Caki2 (cell line): ENCODE measurements around the gene ABCC1. TPM values are rescaled to one million over a fixed set of nuclear protein-coding genes. Genes with fewer than 3 reads are reported as not detected.
"Not testable (repeated sequence)": the region's sequence is repeated elsewhere in the genome, so short reads cannot be mapped to it uniquely, and the experiment has no call there.

Source experiments
- DNase-seq: peaks from one replicate; pipeline ENCODE4 v3.0.0-alpha.2; 2015; ENCODE audit warnings: low read depth
- in situ Hi-C: cut with HindIII; loops from 2 replicates; pipeline ENCODE4 v1.10.0; 2016; ENCODE audit warnings: low sequenced_read_pairs, low pct_unique_long_range_greater_than_20kb, mixed read lengths
- total RNA-seq: library from RNA; depleted of rRNA; stranded (reverse); fragments of >200 nt; shearing (Covaris generic); gene quantifications from 2 replicates; pipeline ENCODE4 v1.2.3, GENCODE V29; 2014; ENCODE audit warnings: low replicate concordance

The ABCC1 gene
- total RNA-seq, 1 experiment from 2014 or later, result 51.5 TPM

DNA sequence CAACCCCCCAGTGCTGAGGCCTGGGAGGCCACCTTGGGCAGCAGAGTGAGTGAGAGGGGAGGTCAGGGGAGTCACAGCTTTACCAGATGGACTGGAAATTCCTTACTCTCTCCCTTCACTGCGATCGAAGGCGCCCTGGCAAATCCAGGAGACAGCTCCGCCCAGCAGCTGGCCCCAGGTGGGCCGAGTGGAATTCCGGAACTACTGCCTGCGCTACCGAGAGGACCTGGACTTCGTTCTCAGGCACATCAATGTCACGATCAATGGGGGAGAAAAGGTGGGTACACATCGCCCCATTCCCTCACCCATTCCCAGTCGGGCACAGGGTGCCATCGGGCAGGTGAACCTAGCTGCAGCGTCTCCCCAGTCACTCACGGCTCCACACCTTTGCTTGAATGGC lies 182.2 kb downstream of the ABCC1 start:
- in situ Hi-C loops, result no loop called here
- no peak for DNase-seq

DNA sequence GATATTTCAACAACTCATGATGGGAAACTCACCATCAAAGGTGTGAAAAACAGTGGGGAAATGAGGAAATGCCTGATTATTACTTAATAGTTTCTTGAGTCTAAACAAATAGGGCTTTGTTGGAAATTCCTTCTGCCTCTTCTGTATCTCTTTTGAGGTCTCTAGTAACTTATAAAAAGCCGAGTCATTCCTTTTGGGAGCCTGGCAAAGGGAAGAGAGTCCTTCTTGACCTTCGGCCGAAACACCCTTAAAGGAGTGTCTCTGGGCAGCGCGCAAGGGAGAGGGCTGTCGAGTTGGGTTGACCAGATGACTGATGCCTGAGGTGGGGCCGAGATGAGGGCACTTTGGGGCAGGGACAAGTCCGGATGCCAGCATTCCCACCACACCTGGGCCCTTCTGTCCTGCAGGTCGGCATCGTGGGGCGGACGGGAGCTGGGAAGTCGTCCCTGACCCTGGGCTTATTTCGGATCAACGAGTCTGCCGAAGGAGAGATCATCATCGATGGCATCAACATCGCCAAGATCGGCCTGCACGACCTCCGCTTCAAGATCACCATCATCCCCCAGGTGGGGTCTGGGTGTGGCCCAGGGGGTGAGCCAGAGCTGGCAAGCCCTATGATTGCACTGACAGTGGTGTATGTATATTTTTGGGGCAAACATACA lies 184.7 kb downstream of the ABCC1 start:
- in situ Hi-C loops, result no loop called here
- DNase-seq, result no peak

GRCh38 chr16:16136588-16136987 lies 187.2 kb downstream of the ABCC1 start:
- no peak for DNase-seq
- in situ Hi-C loops, result no loop called here

DNA sequence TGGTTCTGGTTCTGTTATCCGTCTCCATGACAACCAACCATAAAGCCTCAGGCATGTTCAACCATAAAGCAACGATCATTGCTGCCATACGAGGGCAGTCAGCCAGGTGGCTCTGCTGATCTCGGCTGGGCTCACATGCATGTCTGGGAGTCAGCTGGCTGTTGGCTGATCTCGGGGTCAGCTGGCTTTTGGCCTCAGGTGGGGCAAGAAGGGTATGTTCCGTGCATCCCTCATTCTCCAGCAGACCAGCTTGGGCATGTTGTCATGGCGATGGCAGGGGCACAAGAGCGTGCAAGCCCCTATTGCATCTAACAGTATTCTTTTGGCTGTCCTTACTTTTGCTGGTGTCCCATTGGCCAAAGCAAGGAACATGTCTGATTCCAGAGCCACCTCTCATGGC lies 187.7 kb downstream of the ABCC1 start:
- no peak for DNase-seq
- in situ Hi-C loops, result no loop called here

- no peak for DNase-seq
- in situ Hi-C loops, result no loop called here
These were observed 188.7 kb downstream of the ABCC1 start for GRCh38 chr16:16138034-16138635.

DNA sequence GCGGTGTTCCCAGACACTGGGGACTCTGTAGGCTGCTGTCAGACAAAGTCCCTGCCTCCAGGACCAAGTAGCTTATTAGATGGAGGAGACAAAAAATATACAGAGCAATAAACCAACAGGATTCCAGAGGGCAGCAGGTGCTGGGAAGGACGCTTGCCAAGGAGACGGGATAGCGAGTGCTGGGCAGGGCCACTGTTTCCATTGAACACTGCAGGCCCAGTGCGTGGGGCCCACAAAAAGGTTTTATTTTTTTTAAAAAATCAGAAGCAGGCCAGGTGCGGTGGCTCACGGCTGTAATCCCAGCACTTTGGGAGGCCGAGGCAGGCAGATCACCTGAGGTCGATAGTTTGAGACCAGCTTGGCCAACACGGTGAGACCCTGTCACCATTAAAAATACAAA lies 189.6 kb downstream of the ABCC1 start:
- in situ Hi-C loops, result no loop called here

GRCh38 chr16:16139806-16140205 lies 190.4 kb downstream of the ABCC1 start:
- no peak for DNase-seq
- in situ Hi-C loops, result no loop called here

More for the DNA sequence above, 189.6 kb downstream of the ABCC1 start:
- DNase-seq, result no peak

- in situ Hi-C loops, result no loop called here
- no peak for DNase-seq
These were observed 191.1 kb downstream of the ABCC1 start for GRCh38 chr16:16140537-16140936.

- no peak for DNase-seq
- in situ Hi-C loops, result no loop called here
These were observed 191.7 kb downstream of the ABCC1 start for GRCh38 chr16:16141141-16141540.

DNA sequence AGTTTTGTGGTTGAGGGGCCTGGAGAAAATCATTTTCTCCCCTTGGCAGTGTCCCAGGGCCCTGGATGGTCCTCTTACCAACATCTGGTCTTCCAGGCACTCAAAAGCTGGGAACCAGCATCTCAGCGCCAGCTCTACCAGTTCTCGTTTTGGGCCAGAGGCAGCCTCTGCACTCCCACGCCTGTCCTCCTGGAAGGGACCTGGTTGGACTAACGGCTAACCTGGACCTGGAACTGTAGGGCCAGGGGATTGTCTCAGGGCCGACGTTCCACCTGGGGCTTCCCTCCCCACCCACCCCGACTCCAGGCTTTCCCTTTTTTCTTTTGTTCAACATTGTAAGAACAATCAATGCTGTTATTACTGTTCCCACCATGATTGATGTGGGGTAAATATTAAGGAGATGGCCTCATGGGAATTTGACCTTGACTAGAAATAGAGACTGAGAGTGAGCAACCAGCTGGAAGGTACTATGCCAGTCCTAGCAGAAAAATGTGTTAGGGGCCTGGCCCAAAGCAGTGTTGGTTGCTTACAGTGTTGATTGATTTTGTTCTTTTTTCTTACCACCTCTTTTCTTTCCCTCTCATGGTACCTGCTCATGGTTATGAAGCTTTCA lies 192.5 kb downstream of the ABCC1 start:
- no peak for DNase-seq
- in situ Hi-C loops, result no loop called here

DNA sequence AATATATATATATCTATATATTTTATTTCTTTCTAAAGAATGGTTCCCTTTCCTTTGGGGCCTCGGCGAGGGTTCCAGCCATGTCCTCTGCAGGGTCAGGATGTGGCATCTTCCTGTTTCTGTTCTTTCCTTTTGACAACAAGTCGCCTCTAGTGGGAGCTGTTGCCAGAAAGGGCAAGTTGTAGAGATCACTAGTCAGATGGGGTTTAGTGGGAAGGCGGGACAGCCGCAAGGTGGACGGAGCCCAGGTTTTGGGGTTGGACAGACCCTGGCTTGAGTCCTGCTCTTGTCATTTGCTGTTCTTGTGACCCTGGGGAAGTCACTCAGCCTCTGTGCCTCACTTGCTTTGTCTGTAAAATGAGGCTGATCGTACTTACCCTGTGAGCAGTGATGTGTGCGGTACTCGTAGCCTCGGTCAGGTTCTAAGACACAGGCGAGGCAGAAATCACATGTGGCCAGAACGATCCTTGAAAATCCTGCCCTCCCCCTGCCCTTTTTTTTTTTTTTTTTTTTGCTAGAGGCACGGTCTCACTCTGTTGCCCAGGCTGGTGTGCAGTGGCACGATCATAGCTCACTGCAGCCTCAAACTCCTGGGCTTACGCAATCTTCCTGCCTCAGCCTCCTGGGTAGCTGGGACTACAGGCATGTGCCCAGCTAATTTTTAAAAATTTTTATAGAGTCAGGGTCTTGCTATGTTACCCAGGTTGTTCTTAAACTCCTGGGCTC lies 193.8 kb downstream of the ABCC1 start:
- peak; percentile 61 for DNase-seq
- in situ Hi-C loops, result no loop called here

DNA sequence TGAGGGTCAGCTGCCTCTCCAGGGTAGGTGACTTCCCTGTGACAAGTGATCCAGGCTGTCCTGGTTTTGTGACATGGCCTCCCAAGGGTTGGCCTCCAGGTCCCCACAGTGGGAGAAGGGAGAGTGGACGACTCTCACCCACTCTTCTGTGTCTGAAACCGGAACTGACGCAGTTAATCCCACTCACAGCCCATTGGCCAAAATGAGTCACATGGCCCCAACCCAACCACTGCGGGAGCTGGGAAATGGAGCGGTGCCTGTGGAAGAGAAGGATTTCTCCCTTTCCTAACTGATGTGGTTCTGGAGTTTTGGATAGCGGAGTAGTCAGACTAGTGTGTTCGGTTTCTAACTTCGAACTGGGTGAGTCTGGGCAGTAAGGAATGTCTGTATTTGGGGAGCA lies 194.5 kb downstream of the ABCC1 start:
- no peak for DNase-seq
- in situ Hi-C loops, result no loop called here

GRCh38 chr16:16144416-16144815 lies 195.0 kb downstream of the ABCC1 start:
- in situ Hi-C loops, result no loop called here

GRCh38 chr16:16145286-16145685 lies 195.9 kb downstream of the ABCC1 start:
- in situ Hi-C loops, result no loop called here
- DNase-seq, result no peak

More at GRCh38 chr16:16144416-16144815, 195.0 kb downstream of the ABCC1 start:
- peak; percentile 92 for DNase-seq

DNA sequence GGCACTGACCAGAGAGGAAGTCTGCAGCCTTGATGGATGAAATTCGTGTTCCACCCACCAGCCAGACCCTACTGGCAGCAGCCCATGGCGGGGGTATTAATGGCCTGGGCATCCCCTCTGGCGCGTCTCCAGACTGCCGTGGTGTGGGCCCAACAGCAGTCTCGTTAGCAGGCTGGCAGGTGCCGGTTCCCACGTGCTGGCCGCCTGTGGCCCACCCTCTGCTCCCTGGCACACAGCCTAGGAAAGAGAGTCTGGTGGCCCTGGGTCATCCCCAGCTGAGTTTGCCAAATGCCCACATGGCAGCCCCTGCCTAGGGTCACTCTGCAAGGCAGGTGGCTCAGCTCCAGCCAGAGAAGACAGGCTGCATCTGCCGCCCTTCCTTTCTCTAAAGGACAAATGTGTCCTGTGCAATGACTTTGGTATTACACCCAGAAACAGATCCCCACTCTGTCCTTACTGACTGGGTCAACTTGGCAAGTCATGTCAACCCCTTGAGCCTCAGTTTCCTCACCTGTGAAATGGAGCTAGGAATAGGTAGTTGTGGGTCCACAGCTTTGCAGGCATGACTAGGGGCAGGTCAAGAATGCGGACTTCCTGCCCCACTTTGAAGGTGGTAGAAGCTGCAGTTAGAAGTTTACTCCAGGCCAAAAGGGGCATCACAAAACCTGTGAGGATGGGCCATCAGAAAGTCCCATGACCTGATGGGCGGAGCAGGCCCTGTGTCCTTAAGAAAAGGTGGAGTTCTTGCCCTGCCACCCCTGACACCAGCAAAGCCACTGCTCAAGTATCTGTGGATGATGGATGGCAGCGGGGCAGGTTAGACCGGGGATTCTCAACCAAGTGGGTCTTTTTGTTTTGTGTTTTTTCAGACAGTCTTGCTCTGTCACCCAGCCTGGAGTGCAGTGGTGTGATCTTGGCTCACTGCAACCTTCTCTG lies 197.2 kb downstream of the ABCC1 start:
- in situ Hi-C loops, result no loop called here
- DNase-seq, result no peak

- DNase-seq, result no peak
- in situ Hi-C loops, result no loop called here
These were observed 198.0 kb downstream of the ABCC1 start for GRCh38 chr16:16147316-16147999.

DNA sequence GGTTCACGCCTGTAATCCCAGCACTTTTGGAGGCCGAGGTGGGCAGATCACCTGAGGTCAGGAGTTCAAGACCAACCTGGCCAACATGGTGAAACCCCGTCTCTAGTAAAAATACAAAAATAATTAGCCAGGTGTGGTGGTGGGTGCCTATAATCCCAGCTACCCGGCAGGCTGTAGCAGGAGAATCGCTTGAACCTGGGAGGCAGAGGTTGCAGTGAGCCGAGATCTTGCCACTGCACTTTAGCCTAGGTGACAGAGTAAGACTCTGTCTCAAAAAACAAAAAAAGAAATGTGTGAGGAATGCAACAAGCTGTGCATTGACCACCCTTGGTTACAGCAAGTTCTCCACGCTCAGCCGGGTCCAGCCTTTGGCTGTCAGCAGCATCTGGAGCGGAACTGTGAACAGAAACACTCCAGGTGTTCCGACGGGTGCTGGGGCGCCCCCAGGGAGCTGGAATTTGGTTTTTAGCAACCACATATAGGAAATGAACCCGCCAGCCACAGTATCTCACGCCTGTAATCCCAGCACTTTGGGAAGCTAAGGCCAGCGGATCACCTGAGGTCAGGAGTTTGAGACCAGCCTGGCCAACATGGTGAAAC lies 198.7 kb downstream of the ABCC1 start:
- in situ Hi-C loops, result not testable (repeated sequence)
- DNase-seq, result peak; percentile 66
